ENCODE data around the gene PIK3R6.
"Not testable (repeated sequence)": the region's sequence is repeated elsewhere in the genome, so short reads cannot be mapped to it uniquely, and the experiment has no call there.

PIK3R6 gene

DNA sequence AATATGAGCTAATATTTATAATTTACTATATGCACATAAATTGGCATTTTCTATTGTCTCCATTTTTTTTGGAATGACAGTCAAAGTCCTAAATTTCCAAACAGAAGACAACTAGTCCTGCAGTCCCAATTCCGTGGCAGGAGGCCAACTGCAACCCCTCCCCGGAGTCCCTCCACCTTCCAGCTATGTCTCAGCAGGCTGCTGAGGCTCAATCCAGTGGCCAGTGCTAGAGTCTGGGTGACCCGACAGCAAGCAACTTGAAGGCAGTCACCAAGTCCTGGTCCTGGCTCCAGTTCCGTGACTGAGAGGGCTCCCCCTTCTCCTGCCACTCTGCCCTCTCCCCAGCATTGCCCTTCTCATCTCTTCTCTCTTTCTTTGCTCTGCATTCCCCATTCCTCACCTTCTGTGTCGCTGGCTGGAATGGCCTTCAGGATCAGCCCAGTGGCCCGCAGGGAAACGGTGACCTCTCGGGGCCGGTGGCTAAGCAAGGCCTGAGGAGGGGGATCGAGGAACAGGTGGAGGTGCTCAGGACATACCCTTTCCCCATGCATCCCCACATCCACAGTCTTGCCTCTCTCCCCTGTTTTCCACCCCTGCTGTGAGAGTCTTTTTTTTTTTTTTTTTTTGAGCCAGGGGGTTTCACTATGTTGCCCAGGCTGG, 45.9 kb downstream of the PIK3R6 start:
- DNase-seq, result no peak

DNA sequence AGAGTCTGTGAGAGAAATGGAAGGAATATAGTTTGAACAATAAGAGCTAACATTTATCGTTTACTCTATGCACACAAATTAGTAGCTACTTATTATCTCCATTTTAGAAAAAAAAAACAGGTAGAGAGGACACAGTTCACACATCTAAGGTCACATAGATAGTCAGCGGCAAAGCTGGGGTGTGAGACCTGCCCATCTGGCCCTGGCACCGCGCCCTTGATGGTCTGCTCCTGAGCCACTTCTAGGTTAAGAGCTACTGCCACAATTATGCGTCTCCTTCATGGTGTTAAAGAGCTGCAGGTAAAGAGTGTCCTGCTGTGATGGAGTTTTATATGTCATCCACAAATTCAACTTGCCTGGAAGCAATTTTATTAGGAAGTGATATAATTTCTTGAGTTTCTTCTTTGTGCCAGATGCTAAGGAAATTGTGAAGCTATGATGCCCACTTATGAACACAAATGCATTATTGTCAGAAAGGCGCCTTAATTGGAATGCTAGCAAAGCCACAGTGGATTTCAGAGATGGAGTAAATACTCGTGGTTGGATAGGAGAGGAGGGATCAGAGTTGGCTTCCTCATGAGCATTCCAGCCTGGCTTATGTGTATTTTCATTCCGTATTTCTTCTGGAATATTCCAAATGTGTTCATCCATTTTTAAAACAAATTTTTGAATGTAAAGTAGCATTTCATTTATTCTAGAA, 47.0 kb downstream of the PIK3R6 start:
- no peak for DNase-seq

- DNase-seq, result no peak
Measured at GRCh38 chr17:8818654-8819330, 48.7 kb downstream of the PIK3R6 start.

- DNase-seq, result no peak
Measured at GRCh38 chr17:8818047-8818446, 49.4 kb downstream of the PIK3R6 start.

DNA sequence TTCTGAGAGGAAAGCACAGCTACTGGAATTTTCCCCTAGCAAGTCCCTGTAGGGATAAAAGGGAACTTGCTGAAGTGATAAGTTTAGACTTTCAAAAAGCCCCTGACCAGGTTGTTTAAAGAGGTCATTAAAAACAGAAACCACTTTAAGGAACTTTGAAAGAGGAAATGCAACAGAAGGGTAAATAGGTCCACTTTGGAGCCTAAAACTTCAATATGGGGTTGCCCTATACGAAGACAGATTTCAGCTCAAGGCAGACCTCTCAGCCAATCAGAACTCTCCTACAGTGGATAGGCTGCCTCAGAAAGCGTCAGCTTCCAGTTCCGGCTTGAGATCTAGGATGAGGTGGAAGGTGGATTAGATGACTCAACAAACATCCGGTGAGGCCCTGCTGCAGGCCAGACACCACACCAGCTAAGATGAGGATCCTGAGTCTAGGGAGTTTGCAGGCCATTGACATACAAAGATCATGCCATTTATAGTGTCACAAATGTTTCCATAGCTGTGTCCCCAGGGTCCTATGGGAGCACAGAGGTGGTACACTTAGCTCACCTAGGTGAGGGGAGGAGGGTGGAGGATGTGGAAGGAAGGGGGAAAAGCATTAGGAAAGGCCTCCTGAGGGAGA, 60.4 kb downstream of the PIK3R6 start:
- peak; percentile 29 for DNase-seq

- no peak for DNase-seq
Measured at GRCh38 chr17:8806253-8806925, 61.1 kb downstream of the PIK3R6 start.

GRCh38 chr17:8805396-8805795, 62.1 kb downstream of the PIK3R6 start:
- not testable (repeated sequence) for DNase-seq

- DNase-seq, result no peak
Measured at GRCh38 chr17:8803531-8804420, 63.7 kb downstream of the PIK3R6 start.

DNA sequence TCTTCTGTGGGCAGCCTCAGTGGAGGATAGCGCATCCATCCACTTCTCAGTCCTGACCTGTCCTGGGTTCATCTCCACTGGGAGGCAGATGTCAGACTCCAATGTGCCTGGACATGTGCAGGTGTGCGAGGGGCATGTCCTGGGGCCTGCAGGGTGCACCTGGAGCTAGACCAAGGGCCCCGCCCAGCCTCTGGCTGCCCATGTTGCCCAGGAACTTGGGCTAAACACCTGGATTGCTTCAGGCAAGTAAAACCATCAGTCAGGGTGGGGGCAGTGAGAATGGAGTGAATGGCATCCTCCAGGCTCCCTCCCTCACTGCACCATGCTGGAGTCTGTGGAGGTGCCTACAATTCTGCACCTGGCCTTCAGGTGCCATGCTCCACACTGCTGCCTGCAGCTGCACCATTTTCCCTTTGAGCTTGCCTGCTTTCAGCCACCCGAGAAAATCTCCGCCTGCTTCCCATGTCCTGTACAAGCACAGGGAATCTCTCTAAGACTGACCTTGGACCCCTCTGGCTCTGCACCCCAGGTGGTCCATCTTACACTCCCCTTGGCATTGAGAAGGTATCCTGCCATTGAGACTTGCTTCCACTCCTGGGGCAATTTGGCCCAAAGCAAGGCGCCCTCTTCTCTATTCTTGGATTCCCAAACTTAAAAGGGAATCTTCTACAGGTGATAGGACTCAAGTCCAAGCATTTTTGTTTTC, 66.2 kb downstream of the PIK3R6 start:
- DNase-seq, result no peak

DNA sequence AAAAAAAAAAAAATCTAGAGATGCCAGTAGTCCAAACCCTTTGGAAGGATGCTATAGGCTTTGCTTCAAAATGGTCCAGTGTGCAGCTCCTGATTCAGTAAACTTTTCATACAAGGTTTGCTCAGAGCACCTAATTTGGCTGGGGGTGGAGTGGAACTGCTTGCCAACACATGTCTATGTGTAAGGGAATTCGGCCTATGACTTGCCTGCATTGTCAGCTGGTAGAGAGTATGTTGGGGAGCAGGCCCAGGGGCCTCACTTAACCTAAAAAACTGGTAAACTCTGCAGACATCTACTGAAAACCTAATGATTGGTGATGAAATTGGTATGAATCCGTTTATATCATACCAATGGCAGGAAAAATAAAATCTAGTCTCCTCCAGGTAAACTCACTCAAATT, 66.8 kb downstream of the PIK3R6 start:
- DNase-seq, result no peak

DNA sequence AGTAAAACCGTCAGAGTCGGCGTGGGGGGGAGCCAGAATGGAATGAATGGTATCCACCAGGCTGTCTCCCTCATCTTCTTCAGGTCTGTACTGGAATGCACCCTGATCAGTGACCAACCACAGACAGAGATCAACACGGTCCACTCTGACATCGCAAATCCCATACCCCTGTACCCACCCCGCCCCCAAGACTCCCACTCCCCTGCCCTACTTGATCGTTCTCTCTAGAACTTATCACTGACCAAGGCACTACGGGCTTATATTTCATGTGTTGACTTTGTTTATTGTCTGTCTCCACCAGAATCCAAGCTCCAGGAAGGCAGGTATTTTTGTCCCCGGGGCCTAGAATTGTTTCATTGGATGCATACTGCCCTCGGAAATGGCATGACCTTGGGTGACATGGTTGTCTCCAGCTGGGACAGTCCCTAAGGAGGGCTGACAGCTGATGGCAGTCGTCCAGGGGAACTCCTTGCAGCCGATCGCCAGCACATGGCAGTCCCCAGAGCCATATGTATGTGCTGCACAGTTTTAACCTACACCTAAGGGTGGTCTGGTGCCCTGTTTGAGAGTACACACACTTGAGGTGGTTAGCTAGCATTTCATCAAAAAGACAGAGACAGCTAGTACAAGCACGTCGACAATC, 67.8 kb downstream of the PIK3R6 start:
- peak; percentile 40 for DNase-seq

DNA sequence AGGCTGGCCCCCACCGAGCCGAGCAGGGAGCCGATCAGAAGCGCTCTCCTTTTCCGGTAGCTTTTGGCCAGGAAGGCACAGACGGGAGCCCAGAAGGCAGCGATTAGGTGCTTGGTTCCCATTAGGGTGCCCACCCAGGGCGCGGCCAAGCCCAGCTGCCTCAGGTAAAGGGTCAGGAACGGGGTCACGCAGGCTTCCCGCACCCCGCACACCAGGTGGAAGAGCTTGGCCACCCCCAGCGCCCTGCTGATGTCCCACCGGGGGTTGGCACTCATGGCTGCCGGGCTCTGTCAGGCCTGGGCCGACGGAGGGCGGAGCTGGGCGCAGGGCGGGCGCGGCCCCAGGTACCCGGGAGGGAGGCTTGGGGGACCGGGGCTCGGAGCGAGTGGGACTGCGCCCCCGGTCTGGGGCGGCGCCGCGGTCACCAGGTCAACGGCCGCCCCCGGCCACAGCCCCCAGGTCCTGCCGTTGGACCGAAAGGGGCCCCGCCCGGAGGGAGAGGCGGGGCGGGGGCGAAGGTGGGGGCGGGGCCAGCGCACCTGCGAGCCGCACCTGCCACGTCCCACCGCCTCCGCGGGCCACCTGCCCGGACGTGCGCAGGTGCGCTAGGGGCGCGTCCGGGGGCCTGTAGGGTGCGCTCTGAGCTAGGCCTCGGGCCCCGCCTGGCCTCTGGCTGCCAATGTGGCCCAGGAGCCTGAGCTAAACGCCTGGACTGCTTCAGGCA, 68.5 kb downstream of the PIK3R6 start, which contains the start of gene MFSD6L:
TSS of gene MFSD6L (minus strand) at position 520 of the 724 bp plus-strand sequence. CDS start at position 275, 245 bp downstream.
- no peak for DNase-seq

DNA sequence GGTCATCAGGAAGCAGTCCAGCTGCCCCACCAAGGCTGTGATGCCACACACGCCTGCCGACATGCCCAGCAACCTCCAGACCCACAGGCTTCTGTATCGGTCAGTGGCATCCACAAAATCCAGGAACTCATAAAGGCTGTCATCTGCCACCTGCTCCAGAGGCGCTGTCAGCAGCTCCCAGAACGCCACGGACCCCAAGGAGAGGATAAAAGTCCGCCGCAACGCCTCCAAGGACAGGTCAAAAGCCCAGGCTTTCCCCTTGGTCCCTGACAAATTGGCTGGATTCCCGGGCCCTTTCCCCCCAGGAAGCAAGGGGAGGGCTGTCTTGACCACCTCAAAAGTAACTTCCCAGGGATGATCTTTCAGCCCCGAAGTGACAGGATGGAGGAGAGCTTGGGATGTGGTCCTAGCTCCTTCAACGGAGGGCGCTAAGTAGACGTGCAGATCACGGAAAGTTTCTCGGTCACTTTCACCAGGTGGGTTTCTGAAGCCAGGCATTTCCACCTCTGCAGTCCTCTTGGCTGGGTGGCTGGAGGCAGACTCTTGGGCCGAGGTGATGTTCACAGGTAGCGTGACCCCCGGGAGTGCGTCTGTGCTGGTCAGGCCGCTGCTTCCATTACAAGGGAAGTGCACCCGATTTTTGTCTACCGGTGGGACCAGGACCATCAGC, 69.2 kb downstream of the PIK3R6 start:
- DNase-seq, result no peak

DNA sequence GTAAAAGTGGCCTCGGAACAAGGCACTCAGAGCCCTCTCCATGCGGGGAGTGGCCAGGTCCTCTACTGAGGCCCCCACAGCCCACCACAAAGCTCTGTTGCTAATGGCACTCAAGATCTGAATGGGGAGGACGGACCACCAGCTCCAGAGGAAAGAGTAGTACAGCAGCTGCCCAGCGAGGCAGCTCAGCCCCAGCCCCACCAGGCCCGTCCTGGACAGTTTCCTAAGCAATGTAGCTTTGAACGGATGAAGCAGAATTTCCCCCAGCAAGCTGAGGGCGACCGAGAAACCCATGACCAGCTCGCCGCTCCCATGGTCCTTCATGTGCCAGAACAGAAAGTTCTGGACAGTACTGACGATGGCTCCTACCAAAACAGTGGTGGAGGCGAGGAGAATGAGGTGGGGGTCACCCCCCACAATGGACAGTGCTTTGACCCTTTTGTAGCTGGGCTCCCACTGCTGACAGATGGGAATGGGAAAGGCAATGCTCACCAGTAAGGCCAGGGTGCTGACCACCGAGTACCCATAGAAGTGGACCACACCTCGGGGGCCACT, 69.8 kb downstream of the PIK3R6 start:
- no peak for DNase-seq

- DNase-seq, result no peak
Measured at GRCh38 chr17:8794636-8795035, 72.8 kb downstream of the PIK3R6 start.

DNA sequence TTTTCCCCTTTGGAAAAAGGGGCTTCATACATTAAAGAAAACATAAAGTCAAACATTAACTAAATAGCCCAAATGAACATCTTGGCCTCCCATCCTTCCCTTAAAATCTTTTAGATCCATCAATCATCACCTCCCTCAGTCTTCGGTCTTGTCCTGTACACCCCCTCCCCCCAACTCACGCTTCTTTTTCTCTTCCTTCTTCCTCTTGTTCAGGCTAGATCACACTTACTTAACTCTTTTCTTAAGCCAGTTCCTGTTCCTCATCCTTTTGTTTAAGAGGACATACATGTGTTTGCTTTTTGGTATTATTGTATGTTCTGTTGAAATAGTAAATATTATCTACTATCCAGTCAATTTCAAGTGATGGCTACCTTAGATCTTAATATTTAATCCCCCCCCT, 73.8 kb downstream of the PIK3R6 start:
- DNase-seq, result no peak

DNA sequence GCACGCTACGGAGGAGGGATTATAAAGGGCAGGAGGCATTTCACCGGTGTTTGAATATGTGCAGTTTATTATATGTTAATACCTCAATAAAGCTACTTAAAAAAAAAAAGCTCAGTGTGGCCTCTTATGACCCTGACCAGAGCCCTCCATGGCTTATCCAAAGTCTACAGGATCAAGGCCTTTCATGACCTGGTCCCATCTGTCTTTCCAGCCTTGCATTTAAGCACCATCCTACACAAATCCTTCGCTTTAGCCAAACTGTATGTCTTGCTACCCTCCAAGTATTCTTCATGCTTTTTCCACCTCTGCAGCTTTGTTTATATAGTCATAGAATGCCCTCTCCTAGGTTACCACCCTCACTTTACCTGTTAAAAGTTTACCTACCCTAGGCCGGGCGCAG, 74.8 kb downstream of the PIK3R6 start:
- DNase-seq, result no peak

DNA sequence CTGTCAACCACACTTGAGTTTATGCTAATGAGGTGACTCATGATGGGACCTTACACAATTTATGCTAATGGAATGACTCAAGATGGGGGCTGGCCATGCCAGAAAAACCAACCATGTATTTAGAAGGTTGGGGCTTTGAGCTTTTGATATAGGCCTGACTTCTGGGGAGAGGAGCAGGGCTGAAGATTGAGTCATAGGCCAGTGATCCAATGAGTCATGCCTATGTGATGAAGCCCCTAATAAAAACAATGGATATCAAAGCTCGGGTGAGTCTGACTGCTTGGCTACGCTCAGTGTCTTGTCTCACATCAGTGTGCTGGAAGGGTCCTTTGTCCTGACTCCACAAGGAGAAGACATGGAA, 75.6 kb downstream of the PIK3R6 start:
- peak; percentile 79 for DNase-seq

GRCh38 chr17:8791248-8791909, 76.1 kb downstream of the PIK3R6 start:
- no peak for DNase-seq
